Measurements from ENCODE around the gene SLC15A4. TPM values are rescaled to one million over a fixed set of nuclear protein-coding genes. Genes with fewer than 3 reads are reported as not detected.

The SLC15A4 gene
- polyA plus RNA-seq, 2 of the 4 experiments (the other 2 are of a cell fraction) = 21.6 to 40.0 TPM

DNA sequence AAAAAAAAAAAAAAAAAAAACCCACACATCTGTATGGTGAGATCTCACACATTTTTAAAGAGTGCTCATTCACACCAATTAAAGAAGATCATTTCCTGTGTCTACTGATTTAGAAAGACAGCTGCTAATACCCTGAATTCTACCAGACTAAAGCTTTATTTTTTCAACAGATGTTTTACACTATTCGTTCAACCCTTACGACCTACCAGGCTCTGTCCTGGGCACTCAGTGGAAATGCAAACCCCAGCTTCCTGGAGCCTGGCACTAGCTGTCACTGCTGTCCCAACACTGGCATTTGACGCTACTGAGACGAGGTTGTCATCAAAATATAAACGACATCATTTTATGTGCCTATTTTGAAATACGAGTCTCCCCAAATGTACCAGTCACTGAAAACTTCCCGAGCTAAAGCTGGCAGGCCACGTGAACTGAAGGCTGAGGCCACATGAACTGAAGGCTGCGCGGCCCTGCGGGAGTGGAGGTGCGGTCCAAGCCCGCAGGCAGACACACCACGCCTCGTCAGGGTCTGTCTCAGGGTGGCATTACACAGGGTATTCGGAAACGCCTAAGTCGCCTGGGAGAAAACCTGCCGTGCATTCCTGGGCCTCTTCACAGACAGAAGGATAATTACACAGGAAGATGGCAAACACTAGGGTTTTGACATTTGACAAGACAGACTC is 27.2 kb downstream of the SLC15A4 start:
- no peak for TF ChIP-seq KDM1A (IDR thresholded peaks at IDR 0.05; ENCODE audit: low read depth)
- no peak for TF ChIP-seq BHLHE40 (IDR thresholded peaks at IDR 0.05; ENCODE audit: low read depth, low read length)
- no peak for TF ChIP-seq ZC3H11A (IDR thresholded peaks at IDR 0.05)
- TF ChIP-seq ESRRA (IDR thresholded peaks at IDR 0.05; ENCODE audit: borderline replicate concordance, low read length) = no peak
- TF ChIP-seq HEYL (CRISPR knock-in tag; IDR thresholded peaks at IDR 0.05) = no peak
- TF ChIP-seq, protein P1, sequence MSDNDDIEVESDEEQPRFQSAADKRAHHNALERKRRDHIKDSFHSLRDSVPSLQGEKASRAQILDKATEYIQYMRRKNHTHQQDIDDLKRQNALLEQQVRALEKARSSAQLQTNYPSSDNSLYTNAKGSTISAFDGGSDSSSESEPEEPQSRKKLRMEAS (IDR thresholded peaks at IDR 0.05) = no peak
- TF ChIP-seq, protein P2, sequence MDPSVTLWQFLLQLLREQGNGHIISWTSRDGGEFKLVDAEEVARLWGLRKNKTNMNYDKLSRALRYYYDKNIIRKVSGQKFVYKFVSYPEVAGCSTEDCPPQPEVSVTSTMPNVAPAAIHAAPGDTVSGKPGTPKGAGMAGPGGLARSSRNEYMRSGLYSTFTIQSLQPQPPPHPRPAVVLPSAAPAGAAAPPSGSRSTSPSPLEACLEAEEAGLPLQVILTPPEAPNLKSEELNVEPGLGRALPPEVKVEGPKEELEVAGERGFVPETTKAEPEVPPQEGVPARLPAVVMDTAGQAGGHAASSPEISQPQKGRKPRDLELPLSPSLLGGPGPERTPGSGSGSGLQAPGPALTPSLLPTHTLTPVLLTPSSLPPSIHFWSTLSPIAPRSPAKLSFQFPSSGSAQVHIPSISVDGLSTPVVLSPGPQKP (IDR thresholded peaks at IDR 0.05; ENCODE audit: low read depth, low read length) = no peak
- TF ChIP-seq CBX2 (IDR thresholded peaks at IDR 0.05; ENCODE audit: borderline replicate concordance, low read depth) = no peak
- TF ChIP-seq TFCP2L1 (CRISPR knock-in tag; IDR thresholded peaks at IDR 0.05) = no peak
- TF ChIP-seq KDM5A (IDR thresholded peaks at IDR 0.05) = no peak
- no peak for TF ChIP-seq EHMT2 (IDR thresholded peaks at IDR 0.05; ENCODE audit: low read depth)
- Histone ChIP-seq H3K4me1 (no peaks in the 10 kb centered on the region), H3K9me3 (no peaks in the 10 kb centered on the region), H3K4me2 (no peak overlapping the region), H3K4me3 (no peak overlapping the region), H3K27ac (no peak overlapping the region)
- ATAC-seq (no peak), DNase-seq (ENCODE audit: low read depth in 1 of 2, low spot score in 1 of 2) (no peak), FAIRE-seq (no peak)
- 92% methylated on average over 19 of the region's 19 CpGs for WGBS (ENCODE audit: missing lambda C conversion rate)
- ChIA-PET CTCF (interaction anchor here (0.6 kb wide), 1 partner anchor 732 kb away, joined by 3 read pairs; no protein-coding TSS in a partner anchor), POLR2A (interaction anchor here (0.7 kb wide), 1 partner anchor 95 kb away, joined by 3 read pairs; no protein-coding TSS in a partner anchor)

DNA sequence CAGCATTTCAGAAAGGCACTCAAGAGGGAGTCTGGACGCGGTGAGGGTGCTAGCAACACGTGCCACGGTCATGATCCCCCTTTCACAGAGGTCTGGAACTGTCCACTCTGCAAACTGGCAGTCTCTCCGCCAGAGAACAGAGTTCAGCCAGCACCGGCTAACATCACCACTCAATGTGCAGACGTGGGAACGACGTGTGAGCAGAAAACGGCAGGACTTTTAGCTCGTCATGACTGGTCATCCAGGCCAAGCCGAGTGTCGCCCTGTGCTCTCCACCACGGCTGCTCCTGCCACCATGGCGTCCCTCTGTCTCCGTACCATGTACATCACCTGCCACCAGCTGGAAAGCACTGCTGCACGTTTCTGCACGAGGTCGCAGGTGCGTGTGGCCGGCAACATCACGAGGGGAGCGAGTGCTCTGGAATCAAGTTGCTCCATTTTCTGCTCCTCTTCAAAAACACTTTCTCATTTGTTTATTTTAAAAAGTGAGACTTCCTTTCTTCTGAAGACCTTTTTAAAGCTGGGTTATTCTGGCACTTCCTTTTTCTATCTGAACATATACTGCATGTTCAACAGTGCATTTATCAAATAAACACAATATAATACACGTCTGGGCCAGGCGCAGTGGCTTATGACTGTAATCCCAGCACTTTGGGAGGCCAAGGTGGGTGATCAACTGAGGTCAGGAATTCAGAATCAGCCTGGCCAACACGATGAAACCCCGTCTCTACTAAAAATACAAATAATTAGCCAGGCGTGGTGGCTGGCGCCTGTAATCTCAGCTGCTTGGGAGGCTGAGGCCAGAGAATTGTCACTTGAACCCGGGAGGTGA is 28.0 kb downstream of the SLC15A4 start:
- H3K27ac ChIP-seq = no peak overlapping the region
- CTCF ChIA-PET = interaction anchor here (0.9 to 1.8 kb wide), 2 partner anchors 14 to 150 kb away, joined by 3 to 5 read pairs; no protein-coding TSS in a partner anchor
- H3K4me2 ChIP-seq = no peak overlapping the region
- 93% methylated on average over 30 of the region's 30 CpGs for WGBS (ENCODE audit: missing lambda C conversion rate)
- TF ChIP-seq ZNF302 (CRISPR knock-in tag; IDR thresholded peaks at IDR 0.05) (no peak), CEBPB (IDR thresholded peaks at IDR 0.05) (no peak), KDM5A (IDR thresholded peaks at IDR 0.05) (no peak), EHMT2 (IDR thresholded peaks at IDR 0.05; ENCODE audit: low read depth) (no peak), ZFP36 (IDR thresholded peaks at IDR 0.05; ENCODE audit: borderline replicate concordance, partially characterized antibody) (no peak), POLR2A (IDR thresholded peaks at IDR 0.05; ENCODE audit: low read length) (no peak), JUN (IDR thresholded peaks at IDR 0.05) (no peak), MYC (IDR thresholded peaks at IDR 0.05; ENCODE audit: borderline replicate concordance, low read length) (no peak)
- TF ChIP-seq, protein P3, sequence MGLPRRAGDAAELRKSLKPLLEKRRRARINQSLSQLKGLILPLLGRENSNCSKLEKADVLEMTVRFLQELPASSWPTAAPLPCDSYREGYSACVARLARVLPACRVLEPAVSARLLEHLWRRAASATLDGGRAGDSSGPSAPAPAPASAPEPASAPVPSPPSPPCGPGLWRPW (IDR thresholded peaks at IDR 0.05) = no peak
- no peaks in the 10 kb centered on the region for H3K4me1 ChIP-seq
- no peaks in the 10 kb centered on the region for H3K9me3 ChIP-seq
- no peak for ATAC-seq
- no peak for FAIRE-seq
- no peak for DNase-seq (ENCODE audit: low read depth in 1 of 2, low spot score in 1 of 2)
- no peak overlapping the region for H3K4me3 ChIP-seq
- POLR2A ChIA-PET = interaction anchor here (0.7 kb wide), 1 partner anchor 94 kb away, joined by 3 read pairs; no protein-coding TSS in a partner anchor

DNA sequence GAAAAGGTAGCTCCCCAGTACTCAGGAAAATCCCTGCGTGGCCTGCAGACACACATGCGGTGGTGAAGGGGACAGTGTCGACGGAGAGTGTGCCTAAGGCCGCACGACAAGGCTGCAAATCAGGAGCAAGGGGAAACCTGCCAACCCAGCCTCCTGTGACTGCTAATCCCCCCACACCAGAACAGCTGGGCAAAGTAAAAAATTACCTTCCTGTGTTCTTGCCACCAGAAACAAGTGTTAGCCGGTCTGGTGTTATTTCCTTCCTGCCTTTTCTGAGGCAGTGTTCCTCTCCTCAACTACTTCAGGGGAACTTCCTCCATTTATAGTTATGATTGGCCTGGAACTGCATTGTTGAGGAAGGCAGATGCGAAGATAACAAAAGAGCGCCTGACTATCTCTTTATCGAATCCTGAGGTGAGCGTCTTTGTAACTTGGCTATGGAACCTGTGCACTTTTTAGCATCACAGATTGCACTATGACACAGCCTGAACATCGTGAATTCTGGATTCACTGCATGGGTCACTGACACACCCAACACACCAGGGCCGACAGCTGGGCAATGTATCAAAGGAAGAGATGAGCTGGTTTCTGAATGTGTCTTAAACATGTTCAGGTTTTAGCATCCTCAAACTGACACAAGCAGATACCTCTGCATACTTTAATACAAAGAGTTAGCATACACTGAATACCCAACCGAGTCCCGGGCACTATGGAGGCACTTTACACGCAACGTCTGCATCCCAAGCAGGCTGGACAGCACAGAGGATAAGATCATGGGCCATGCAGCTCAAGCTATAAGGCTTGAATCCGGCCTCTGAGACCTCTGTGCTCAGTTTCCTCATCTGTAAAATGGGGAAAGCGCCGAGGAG is 28.9 kb downstream of the SLC15A4 start:
- H3K9me3 ChIP-seq = no peaks in the 10 kb centered on the region
- POLR2A ChIA-PET = no interaction called here
- no peaks in the 10 kb centered on the region for H3K4me1 ChIP-seq
- no peak overlapping the region for H3K27ac ChIP-seq
- CTCF ChIA-PET = interaction anchor here (0.9 to 1.8 kb wide), 2 partner anchors 13 to 149 kb away, joined by 3 to 5 read pairs; no protein-coding TSS in a partner anchor
- ATAC-seq (no peak), FAIRE-seq (no peak), DNase-seq (ENCODE audit: low read depth in 1 of 2, low spot score in 1 of 2) (no peak)
- no peak overlapping the region for H3K4me2 ChIP-seq
- H3K4me3 ChIP-seq = no peak overlapping the region
- WGBS (ENCODE audit: missing lambda C conversion rate) = 89% methylated on average over 20 of the region's 20 CpGs
- no peak for TF ChIP-seq PHF8 (IDR thresholded peaks at IDR 0.05; ENCODE audit: borderline replicate concordance, low read depth)
- no peak for TF ChIP-seq HOXB5 (CRISPR knock-in tag; IDR thresholded peaks at IDR 0.05)
- TF ChIP-seq JUN (IDR thresholded peaks at IDR 0.05) = no peak
- no peak for TF ChIP-seq GATA3 (IDR thresholded peaks at IDR 0.05; ENCODE audit: borderline replicate concordance)
- TF ChIP-seq RNF2 (IDR thresholded peaks at IDR 0.05; ENCODE audit: borderline replicate concordance, low read depth) = no peak
- no peak for TF ChIP-seq EHF (CRISPR knock-in tag; IDR thresholded peaks at IDR 0.05)
- TF ChIP-seq, protein P4, sequence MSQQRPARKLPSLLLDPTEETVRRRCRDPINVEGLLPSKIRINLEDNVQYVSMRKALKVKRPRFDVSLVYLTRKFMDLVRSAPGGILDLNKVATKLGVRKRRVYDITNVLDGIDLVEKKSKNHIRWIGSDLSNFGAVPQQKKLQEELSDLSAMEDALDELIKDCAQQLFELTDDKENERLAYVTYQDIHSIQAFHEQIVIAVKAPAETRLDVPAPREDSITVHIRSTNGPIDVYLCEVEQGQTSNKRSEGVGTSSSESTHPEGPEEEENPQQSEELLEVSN (IDR thresholded peaks at IDR 0.05; ENCODE audit: borderline replicate concordance, low read depth) = no peak
- TF ChIP-seq ZNF302 (CRISPR knock-in tag; IDR thresholded peaks at IDR 0.05) = no peak
- no peak for TF ChIP-seq ZFP36 (IDR thresholded peaks at IDR 0.05; ENCODE audit: borderline replicate concordance, partially characterized antibody)
